Mucosa of descending colon (tissue), 3 donors: ENCODE results near the gene PLEKHA6. TPM values are rescaled to one million over a fixed set of nuclear protein-coding genes. Genes with fewer than 3 reads are reported as not detected.

ENCODE experiments used
- ATAC-seq: fragments of 200-7000 bp; cut with Tn5 transposase; one replicate; pipeline ENCODE4 v1.9.1; 2020; ENCODE audit warnings: mild to moderate bottlenecking, moderate library complexity
- DNase-seq, 3 donors: peaks; one replicate each; pipeline ENCODE4 v3.0.0-alpha.2; 2020
- H3K36me3 ChIP-seq: fragments of 200-600 bp; one replicate; pipeline ENCODE4 v1.8.0; 2021; ENCODE audit warnings: low read depth, mild to moderate bottlenecking
- H3K4me1 ChIP-seq: fragments of 200-600 bp; one replicate; pipeline ENCODE4 v1.8.0; 2021; ENCODE audit warnings: low read depth, mild to moderate bottlenecking
- H3K4me3 ChIP-seq: fragments of 200-600 bp; one replicate; pipeline ENCODE4 v1.8.0; 2021; ENCODE audit warnings: mild to moderate bottlenecking
- H3K9me3 ChIP-seq: fragments of 200-600 bp; one replicate; pipeline ENCODE4 v1.8.0; 2021; ENCODE audit warnings: mild to moderate bottlenecking
- intact Hi-C, 2 donors: fragments of 100-400 bp; cut with DNase I in 1 of 2; cut with micrococcal nuclease in 1 of 2; formaldehyde crosslinking; loops; one replicate each; pipeline versions ENCODE4 v1.11.0 to v1.11.1; 2022; cut with DNase I, micrococcal nuclease
- total RNA-seq, 3 donors: library from RNA; stranded (reverse); fragmentation: NEBNext Ultra II Directional in 2 of 3; extraction: Animal tissue kit (Norgen Biotek cat#: 25700) in 2 of 3; gene quantifications; one replicate each; pipeline versions ENCODE4 v1.2.1 to v1.2.4, GENCODE V29; 2021 to 2023
- TF ChIP-seq, protein P1 (sequence below): fragments of 200-600 bp; IDR thresholded peaks from one replicate; pipeline ENCODE4 v1.8.0; 2022; ENCODE audit warnings: antibody characterized with exemption, mild to moderate bottlenecking
- donor health status: DM: no; HTN: no; CAD: no; lungs with moderate emphysema.
- donor health status: DM: no; HTN: no; CAD: no.
- donor health status: DM: no; HTN: yes; CAD: no.

Gene PLEKHA6
- total RNA-seq, 3 donors from 2014 or later: 82.4 to 154 (median 115) TPM

DNA sequence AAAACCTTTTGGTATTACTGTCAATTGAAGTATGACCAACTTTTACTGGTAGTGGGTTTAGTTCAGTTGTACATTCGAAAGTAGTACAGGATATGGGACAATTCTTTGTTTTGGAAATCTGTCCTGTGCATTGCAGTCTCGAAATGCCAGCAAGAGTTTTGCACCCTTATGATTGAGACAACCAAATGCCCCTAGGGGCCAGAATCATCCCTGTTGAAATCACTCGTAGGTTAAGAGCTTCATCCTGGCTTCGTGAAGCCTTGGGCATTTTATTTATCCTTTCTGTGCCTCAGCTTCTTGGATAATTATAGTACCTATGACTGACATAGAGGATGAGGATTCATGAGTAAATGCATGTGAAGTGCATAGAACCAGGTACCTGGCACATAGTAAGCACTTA, 143.5 kb downstream of the PLEKHA6 start:
- Histone ChIP-seq H3K4me1 (peaks cover 2% of the 10 kb centered on the region), H3K9me3 (no peaks in the 10 kb centered on the region), H3K36me3 (no peaks in the 10 kb centered on the region), H3K4me3 (no peak overlapping the region)
- ATAC-seq (no peak), DNase-seq (no peak)
- intact Hi-C loops: no loop called here
- TF ChIP-seq, protein P1, sequence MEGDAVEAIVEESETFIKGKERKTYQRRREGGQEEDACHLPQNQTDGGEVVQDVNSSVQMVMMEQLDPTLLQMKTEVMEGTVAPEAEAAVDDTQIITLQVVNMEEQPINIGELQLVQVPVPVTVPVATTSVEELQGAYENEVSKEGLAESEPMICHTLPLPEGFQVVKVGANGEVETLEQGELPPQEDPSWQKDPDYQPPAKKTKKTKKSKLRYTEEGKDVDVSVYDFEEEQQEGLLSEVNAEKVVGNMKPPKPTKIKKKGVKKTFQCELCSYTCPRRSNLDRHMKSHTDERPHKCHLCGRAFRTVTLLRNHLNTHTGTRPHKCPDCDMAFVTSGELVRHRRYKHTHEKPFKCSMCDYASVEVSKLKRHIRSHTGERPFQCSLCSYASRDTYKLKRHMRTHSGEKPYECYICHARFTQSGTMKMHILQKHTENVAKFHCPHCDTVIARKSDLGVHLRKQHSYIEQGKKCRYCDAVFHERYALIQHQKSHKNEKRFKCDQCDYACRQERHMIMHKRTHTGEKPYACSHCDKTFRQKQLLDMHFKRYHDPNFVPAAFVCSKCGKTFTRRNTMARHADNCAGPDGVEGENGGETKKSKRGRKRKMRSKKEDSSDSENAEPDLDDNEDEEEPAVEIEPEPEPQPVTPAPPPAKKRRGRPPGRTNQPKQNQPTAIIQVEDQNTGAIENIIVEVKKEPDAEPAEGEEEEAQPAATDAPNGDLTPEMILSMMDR: no peak

DNA sequence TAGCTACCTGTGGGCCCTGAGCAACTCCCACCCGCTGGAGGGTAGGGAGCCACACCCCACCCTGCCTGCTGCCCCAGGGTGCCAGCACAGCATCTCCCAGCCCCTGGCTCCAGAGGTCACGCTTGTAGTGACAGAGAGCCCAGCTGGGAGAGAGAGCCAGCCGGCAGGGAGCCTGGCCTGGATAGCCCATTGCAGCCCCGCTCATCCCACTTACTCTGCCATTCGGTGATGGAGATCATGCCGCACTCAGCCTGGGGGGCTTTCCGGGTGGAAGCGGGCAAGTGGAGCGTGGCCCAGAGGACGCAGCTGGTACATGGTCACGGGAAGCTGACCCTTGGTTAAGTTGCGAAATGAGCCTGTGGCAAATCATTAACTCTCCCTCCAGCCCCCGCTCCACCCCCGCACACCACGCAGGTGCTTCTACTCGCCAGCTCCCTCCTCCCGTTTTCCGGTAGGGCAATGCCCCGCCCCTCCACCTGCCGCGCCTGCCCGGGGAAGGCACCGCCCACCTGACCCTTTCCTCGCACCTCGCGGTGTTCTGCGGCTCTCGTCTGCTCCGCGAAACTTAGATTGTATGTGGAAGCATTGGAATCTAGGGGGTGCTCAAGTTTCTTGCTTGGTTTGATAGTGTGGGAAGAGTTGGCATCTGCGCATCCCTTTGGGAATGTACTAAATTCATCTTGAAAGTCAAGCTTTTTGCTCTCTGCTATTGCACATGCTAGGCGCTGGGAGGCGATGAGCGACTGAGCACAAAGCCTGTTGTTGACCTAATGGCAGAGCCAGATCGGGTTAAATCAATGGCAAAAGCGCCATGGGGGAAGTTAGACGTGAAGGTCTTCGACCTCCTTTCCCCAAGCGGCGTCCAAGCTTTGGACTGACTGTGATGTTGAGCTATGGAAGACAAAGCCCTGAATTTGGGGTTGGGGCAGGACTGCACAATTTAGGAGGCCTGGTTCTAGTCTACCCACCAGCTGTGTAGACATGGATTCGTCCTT, 145.8 kb downstream of the PLEKHA6 start, which contains the start of gene GOLT1A:
TSS of gene GOLT1A (minus strand) at position 321 of the 995 bp plus-strand sequence. CDS start at position 239, 82 bp downstream.
- no peaks in the 10 kb centered on the region for H3K9me3 ChIP-seq
- DNase-seq (peak; percentile 90 to 93 (median 90)), ATAC-seq (peak; percentile 98)
- H3K36me3 ChIP-seq: no peaks in the 10 kb centered on the region
- peaks cover 2% of the 10 kb centered on the region for H3K4me1 ChIP-seq
- intact Hi-C loops: loop anchor here in 1 of 2 donors (5.0 kb wide), 1 partner anchor 148 kb away; no protein-coding TSS in a partner anchor
- H3K4me3 ChIP-seq: no peak within 1 kb of the TSS
- TF ChIP-seq, protein P1: peak; percentile 11

DNA sequence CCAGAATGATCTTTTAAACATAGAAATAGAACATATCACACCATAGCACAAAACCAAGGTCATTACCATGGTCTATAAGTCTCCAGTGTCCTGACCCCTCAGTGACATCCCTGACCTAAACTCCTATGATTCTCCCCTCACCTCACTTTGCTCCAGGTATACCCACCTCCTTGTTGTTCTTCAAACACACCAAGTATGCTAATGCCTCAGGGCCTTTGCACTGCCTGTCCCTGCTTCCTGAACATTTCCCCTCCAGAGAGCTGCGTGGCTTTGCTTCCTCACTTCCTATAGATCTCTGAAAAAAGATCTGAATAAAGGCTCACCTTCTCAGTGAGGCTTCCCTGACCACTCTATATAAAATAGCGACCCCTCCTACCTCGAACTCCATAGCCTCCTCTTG, 147.0 kb downstream of the PLEKHA6 start:
- ATAC-seq: no peak
- intact Hi-C loops: loop anchor here in 1 of 2 donors (5.0 kb wide), 1 partner anchor 150 kb away; no protein-coding TSS in a partner anchor
- Histone ChIP-seq H3K9me3 (no peaks in the 10 kb centered on the region), H3K4me3 (no peak overlapping the region), H3K36me3 (no peaks in the 10 kb centered on the region), H3K4me1 (peaks cover 2% of the 10 kb centered on the region)
- no peak for DNase-seq
- TF ChIP-seq, protein P1: no peak

DNA sequence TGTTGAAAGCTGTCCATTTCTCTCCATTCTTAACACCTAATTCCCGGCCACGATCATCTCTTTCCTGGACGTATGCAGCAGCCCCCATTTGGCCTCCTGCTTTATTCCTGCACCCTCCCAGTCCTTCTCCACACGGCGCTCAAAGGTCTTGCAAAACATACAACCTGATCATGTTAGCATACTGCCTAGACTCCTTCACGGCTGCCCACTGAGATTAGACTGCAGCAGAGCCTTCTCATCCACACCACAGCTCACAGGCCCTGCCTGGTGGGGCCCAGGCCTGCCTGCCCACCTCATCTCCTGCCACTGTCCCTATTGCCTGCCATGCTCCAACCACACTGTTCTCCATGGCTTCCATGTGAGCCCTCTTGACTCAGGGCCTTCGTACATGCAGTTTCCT, 148.7 kb downstream of the PLEKHA6 start:
- peaks cover 7% of the 10 kb centered on the region for H3K4me1 ChIP-seq
- H3K4me3 ChIP-seq: no peak overlapping the region
- TF ChIP-seq, protein P1: no peak
- ATAC-seq: no peak
- no peaks in the 10 kb centered on the region for H3K9me3 ChIP-seq
- no peak for DNase-seq
- no peaks in the 10 kb centered on the region for H3K36me3 ChIP-seq
- intact Hi-C loops: loop anchor here in 1 of 2 donors (5.0 kb wide), 1 partner anchor 151 kb away; no protein-coding TSS in a partner anchor

DNA sequence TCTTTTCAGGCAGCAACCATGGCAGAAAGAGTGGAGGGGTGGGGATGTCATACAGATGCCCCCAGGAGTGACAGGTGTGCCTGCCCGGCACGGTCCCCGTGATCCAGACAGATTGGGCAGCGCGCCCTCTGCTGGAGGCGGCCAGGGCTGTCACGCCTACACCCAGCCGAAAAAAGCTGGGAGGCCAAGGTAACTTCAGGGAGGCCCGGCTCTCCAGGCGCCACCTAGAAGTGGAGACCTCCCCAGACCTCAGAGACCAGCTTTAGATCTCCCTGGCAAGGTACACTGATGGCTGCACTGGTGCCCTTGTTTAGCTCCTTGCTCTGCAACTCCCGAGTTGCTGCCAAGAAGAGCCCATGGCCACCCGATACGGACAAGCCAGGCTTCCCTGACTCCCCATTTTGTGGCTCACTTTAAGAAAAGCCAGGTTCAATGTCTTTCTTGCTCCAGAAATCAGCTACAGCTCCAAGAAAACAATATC, 152.6 kb downstream of the PLEKHA6 start:
- peak; percentile 93 for ATAC-seq
- Histone ChIP-seq H3K9me3 (no peaks in the 10 kb centered on the region), H3K36me3 (no peaks in the 10 kb centered on the region), H3K4me3 (no peak overlapping the region), H3K4me1 (peaks cover 4% of the 10 kb centered on the region)
- TF ChIP-seq, protein P1: peak; percentile 93
- intact Hi-C loops: no loop called here
- peak in 2 of 3 donors; percentile 82 to 85 for DNase-seq
